Smooth muscle cell (in vitro differentiated cells): ENCODE measurements around the gene CUL9. TPM values are rescaled to one million over a fixed set of nuclear protein-coding genes. Genes with fewer than 3 reads are reported as not detected.
A peak's percentile ranks its signal among the peaks of the same experiment; 100 is the strongest.

ENCODE experiments used
- DNase-seq: peaks from one replicate; lab custom pipeline; 2025; ENCODE audit not compliant: unreplicated experiment; lab: John Stamatoyannopoulos, UW
- H2AFZ ChIP-seq: fragments of 200-600 bp; sonication (generic); 2 replicates; pipeline ENCODE4 v1.6.0; 2016; ENCODE audit warnings: antibody characterized with exemption, low read depth, mild to moderate bottlenecking
- H3F3A ChIP-seq: fragments of 200-600 bp; sonication (generic); 2 replicates; pipeline ENCODE4 v1.6.0; 2017; ENCODE audit warnings: antibody characterized with exemption, low read depth
- H3K27ac ChIP-seq: fragments of 200-600 bp; sonication (generic); 2 replicates; pipeline ENCODE4 v1.5.1; 2016; ENCODE audit warnings: low read depth, mild to moderate bottlenecking
- H3K27me3 ChIP-seq: fragments of 200-600 bp; sonication (generic); 2 replicates; pipeline ENCODE4 v1.6.1; 2016; ENCODE audit warnings: low read depth, mild to moderate bottlenecking
- H3K36me3 ChIP-seq: fragments of 200-600 bp; sonication (generic); 2 replicates; pipeline ENCODE4 v1.5.1; 2016; ENCODE audit warnings: low read depth
- H3K4me1 ChIP-seq: fragments of 200-600 bp; sonication (generic); 2 replicates; pipeline ENCODE4 v1.5.1; 2016; ENCODE audit warnings: low read depth
- H3K4me2 ChIP-seq: fragments of 200-600 bp; sonication (generic); 2 replicates; pipeline ENCODE4 v1.6.0; 2016; ENCODE audit warnings: mild to moderate bottlenecking
- H3K4me3 ChIP-seq: fragments of 200-600 bp; sonication (generic); 2 replicates; pipeline ENCODE4 v1.5.1; 2016; ENCODE audit warnings: mild to moderate bottlenecking
- H3K79me2 ChIP-seq: fragments of 200-600 bp; sonication (generic); 2 replicates; pipeline ENCODE4 v1.6.0; 2016; ENCODE audit warnings: low read depth, mild to moderate bottlenecking
- H3K9ac ChIP-seq: fragments of 200-600 bp; sonication (generic); 2 replicates; pipeline ENCODE4 v1.6.0; 2016; ENCODE audit warnings: low read depth
- H3K9me3 ChIP-seq: fragments of 200-600 bp; sonication (generic); replicated peaks from 2 replicates; pipeline ENCODE4 v1.5.1; 2016; ENCODE audit warnings: low read depth
- H4K20me1 ChIP-seq: fragments of 200-600 bp; sonication (generic); 2 replicates; pipeline ENCODE4 v1.6.0; 2016; ENCODE audit warnings: low read depth
- WGBS: methylation state at CpG from one replicate; pipeline ENCODE4 v1.1.7; 2016; ENCODE audit warnings: low lambda C conversion rate; 5-methylcytosine and 5-hydroxymethylcytosine counted together
- polyA plus RNA-seq: library from polyadenylated mRNA; unstranded; fragments of >200 nt; fragmentation: Nextera tagmentation; extraction: Ambion mirVana; gene quantifications from 2 replicates; pipeline ENCODE4 v1.2.1, GENCODE V29; 2016
- total RNA-seq: library from RNA; depleted of rRNA; stranded (reverse); fragments of >200 nt; gene quantifications from 2 replicates; pipeline ENCODE4 v1.2.3, GENCODE V29; 2014
- TF ChIP-seq, protein P1 (sequence below): fragments of 200-600 bp; sonication (generic); IDR thresholded peaks from 2 replicates; pipeline ENCODE4 v1.5.1; 2017; ENCODE audit warnings: borderline replicate concordance, mild to moderate bottlenecking, antibody characterized with exemption; ENCODE audit not compliant: insufficient read depth, poor library complexity, severe bottlenecking

Gene CUL9
- total and polyA plus RNA-seq, 2 experiments from 2014 or later = 13.9 to 18.8 TPM

DNA sequence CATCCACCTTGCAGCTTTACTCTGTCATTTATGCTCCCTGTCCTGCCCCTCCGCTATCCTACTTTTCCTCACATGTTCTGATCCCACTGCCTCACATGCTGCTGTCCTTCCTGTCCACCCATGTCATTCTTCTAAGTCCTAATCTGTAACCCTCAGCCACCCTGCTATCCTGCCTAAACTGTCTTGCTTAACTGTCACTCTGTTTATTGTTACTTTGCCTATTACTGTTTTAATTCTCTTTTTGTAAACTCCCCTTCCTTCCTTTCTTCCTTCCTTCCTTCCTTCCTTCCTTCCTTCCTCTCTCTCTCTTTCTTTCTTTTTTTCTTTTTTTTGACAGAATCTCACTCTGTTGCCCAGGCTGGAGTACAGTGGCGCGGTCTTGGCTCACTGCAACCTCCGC, 1.4 kb downstream of the CUL9 start:
- TF ChIP-seq, protein P1, sequence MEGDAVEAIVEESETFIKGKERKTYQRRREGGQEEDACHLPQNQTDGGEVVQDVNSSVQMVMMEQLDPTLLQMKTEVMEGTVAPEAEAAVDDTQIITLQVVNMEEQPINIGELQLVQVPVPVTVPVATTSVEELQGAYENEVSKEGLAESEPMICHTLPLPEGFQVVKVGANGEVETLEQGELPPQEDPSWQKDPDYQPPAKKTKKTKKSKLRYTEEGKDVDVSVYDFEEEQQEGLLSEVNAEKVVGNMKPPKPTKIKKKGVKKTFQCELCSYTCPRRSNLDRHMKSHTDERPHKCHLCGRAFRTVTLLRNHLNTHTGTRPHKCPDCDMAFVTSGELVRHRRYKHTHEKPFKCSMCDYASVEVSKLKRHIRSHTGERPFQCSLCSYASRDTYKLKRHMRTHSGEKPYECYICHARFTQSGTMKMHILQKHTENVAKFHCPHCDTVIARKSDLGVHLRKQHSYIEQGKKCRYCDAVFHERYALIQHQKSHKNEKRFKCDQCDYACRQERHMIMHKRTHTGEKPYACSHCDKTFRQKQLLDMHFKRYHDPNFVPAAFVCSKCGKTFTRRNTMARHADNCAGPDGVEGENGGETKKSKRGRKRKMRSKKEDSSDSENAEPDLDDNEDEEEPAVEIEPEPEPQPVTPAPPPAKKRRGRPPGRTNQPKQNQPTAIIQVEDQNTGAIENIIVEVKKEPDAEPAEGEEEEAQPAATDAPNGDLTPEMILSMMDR = no peak
- Histone ChIP-seq H3K9me3 (no peaks in the 10 kb centered on the region), H3K4me2 (peak overlapping the region; percentile 84), H2AFZ (no peak overlapping the region), H3K4me3 (no peak overlapping the region), H4K20me1 (no peaks in the 10 kb centered on the region), H3K36me3 (no peaks in the 10 kb centered on the region), H3K9ac (no peak overlapping the region), H3K79me2 (no peaks in the 10 kb centered on the region), H3K27me3 (no peaks in the 10 kb centered on the region), H3K4me1 (peaks cover 7% of the 10 kb centered on the region), H3K27ac (no peak overlapping the region), H3F3A (peaks cover 17% of the 10 kb centered on the region)
- 100% methylated on average over 3 of the region's 4 CpGs for WGBS
- DNase-seq = no peak

DNA sequence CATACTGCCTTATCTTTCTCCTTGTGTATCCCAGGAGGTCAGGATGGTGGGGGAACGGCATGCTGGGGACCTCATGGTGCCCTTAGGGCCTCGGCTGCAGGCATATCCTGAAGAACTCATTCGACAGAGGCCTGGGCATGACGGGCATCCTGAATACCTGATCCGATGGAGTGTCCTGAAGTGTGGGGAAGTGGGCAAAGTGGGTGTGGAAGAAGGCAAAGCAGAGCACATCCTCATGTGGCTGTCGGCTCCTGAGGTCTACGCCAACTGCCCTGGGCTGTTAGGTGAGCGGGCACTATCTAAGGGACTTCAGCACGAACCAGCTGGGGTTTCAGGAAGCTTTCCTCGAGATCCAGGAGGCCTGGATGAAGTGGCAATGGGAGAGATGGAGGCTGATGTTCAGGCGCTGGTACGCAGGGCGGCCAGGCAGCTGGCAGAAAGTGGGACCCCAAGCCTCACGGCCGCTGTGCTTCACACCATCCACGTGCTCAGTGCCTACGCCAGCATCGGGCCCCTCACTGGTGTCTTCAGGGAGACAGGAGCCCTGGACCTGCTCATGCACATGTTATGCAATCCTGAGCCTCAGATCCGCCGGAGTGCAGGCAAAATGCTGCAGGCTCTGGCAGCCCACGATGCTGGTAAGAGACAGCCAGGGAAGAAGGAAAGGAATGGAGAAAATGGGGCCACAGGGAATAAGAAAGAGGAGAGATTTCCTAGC, 2.4 kb downstream of the CUL9 start:
- TF ChIP-seq, protein P1 = no peak
- DNase-seq = no peak
- H3K4me2 ChIP-seq = no peak overlapping the region
- no peak overlapping the region for H3K4me3 ChIP-seq
- 94% methylated on average over 21 of the region's 21 CpGs for WGBS
- H3K27me3 ChIP-seq = no peaks in the 10 kb centered on the region
- H3K79me2 ChIP-seq = no peaks in the 10 kb centered on the region
- H3K9me3 ChIP-seq = no peaks in the 10 kb centered on the region
- H3K27ac ChIP-seq = no peak overlapping the region
- peaks cover 7% of the 10 kb centered on the region for H3K4me1 ChIP-seq
- H2AFZ ChIP-seq = no peak overlapping the region
- no peaks in the 10 kb centered on the region for H4K20me1 ChIP-seq
- H3K36me3 ChIP-seq = no peaks in the 10 kb centered on the region
- H3K9ac ChIP-seq = no peak overlapping the region
- peaks cover 12% of the 10 kb centered on the region for H3F3A ChIP-seq

DNA sequence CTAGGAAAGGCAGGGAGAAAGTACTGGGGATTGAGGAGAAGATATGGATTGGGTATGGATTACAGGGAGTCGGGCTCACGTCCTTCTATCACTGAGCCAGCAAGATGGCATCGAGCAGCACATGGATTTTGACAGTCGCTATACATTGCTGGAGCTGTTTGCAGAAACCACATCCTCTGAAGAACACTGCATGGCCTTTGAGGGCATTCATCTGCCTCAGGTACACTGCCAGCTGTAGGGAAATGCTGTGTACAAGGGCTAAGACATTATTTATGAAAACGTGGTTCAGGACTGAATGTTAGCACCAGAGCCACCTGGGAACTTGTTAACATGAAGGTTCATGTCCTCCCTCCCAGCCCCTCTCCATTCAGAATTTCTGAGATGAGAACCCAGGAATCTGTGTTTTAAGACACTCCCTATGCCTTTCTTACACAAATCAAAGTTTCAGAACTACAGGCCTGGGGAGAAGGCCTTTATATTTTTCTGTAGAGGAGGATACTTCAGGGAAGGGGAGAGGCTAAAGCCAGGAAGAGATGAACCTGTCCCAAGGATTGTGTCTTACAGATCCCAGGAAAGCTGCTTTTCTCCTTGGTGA, 3.5 kb downstream of the CUL9 start:
- Histone ChIP-seq H3K79me2 (no peaks in the 10 kb centered on the region), H3K4me2 (no peak overlapping the region), H3K27ac (no peak overlapping the region), H4K20me1 (no peaks in the 10 kb centered on the region), H3K9ac (no peak overlapping the region), H3K4me1 (peaks cover 7% of the 10 kb centered on the region), H2AFZ (no peak overlapping the region), H3K27me3 (no peaks in the 10 kb centered on the region), H3K9me3 (no peaks in the 10 kb centered on the region), H3K4me3 (no peak overlapping the region), H3F3A (peaks cover 7% of the 10 kb centered on the region), H3K36me3 (no peaks in the 10 kb centered on the region)
- TF ChIP-seq, protein P1 = no peak
- no peak for DNase-seq
- WGBS = 87% methylated on average over 5 of the region's 5 CpGs
